OCI-LY3 (cell line): Measurements from ENCODE around the gene GPR87.

ENCODE experiments used
- CTCF ChIP-seq: fragments of 200-600, 300-600 bp; sonication (generic); IDR thresholded peaks from 2 replicates; pipeline ENCODE4 v1.5.1; 2014; ENCODE audit warnings: antibody characterized with exemption, low read length, low read depth
- EZH2phosphoT487 ChIP-seq: fragments of 200-600 bp; shearing (Covaris generic); IDR thresholded peaks from 2 replicates; pipeline ENCODE4 v1.6.1; 2018; ENCODE audit warnings: antibody characterized with exemption, mixed run types, low read depth

- TF ChIP-seq CTCF (no peak), EZH2phosphoT487 (no peak)
These were observed 50.8 kb downstream of the GPR87 start for GRCh38 chr3:151265866-151266265.
